HepG2 (cell line): ENCODE measurements around the gene ATE1. TPM values are rescaled to one million over a fixed set of nuclear protein-coding genes. Genes with fewer than 3 reads are reported as not detected.
A peak's percentile ranks its signal among the peaks of the same experiment; 100 is the strongest.

Experiments
- CSRNP1 ChIP-seq: sonication (generic); formaldehyde crosslinking; IDR thresholded peaks from 2 replicates; pipeline ENCODE4 v1.8.1; 2023; ENCODE audit warnings: mild to moderate bottlenecking, missing genetic modification reagents
- FIP1L1 ChIP-seq: fragments of 200-400 bp; formaldehyde crosslinking; IDR thresholded peaks from 2 replicates; pipeline ENCODE4 v1.6.1; 2018; ENCODE audit warnings: low read depth, mild to moderate bottlenecking, low read length, moderate library complexity, borderline replicate concordance; ENCODE audit not compliant: insufficient read depth
- FOSL2 ChIP-seq: sonication (generic); formaldehyde crosslinking; IDR thresholded peaks from 2 replicates; pipeline ENCODE4 v1.4.0; 2020; ENCODE audit warnings: missing genetic modification reagents
- HOXA3 ChIP-seq: sonication (generic); formaldehyde crosslinking; IDR thresholded peaks from 2 replicates; pipeline ENCODE4 v1.5.0; 2020; ENCODE audit warnings: missing genetic modification reagents
- KLF13 ChIP-seq: sonication (generic); formaldehyde crosslinking; IDR thresholded peaks from 2 replicates; pipeline ENCODE4 v1.4.0; 2020; ENCODE audit warnings: mild to moderate bottlenecking, missing genetic modification reagents
- KMT2B ChIP-seq: IDR thresholded peaks from 2 replicates; pipeline ENCODE4 v1.6.1; 2016; ENCODE audit warnings: missing genetic modification reagents, missing compliant biosample characterization
- MYC ChIP-seq: sonication (generic); formaldehyde crosslinking; IDR thresholded peaks from 2 replicates; pipeline ENCODE4 v1.9.0; 2021; ENCODE audit warnings: missing genetic modification reagents, borderline replicate concordance
- NR2F2 ChIP-seq: IDR thresholded peaks from 2 replicates; pipeline ENCODE4 v1.6.1; 2012; ENCODE audit warnings: low read depth, inconsistent platforms, borderline replicate concordance
- RFX5 ChIP-seq: IDR thresholded peaks from 2 replicates; pipeline ENCODE4 v1.6.1; 2011; ENCODE audit warnings: low read depth, low read length, improper control_type of control experiment
- SALL1 ChIP-seq: sonication (generic); formaldehyde crosslinking; IDR thresholded peaks from 2 replicates; pipeline ENCODE4 v1.8.0; 2022; ENCODE audit warnings: mild to moderate bottlenecking, missing genetic modification reagents
- TBX2 ChIP-seq: sonication (generic); formaldehyde crosslinking; IDR thresholded peaks from 2 replicates; pipeline ENCODE4 v1.5.0; 2020; ENCODE audit warnings: missing genetic modification reagents, mild to moderate bottlenecking, borderline replicate concordance
- TFAP4 ChIP-seq: sonication (generic); IDR thresholded peaks from 2 replicates; pipeline ENCODE4 v1.6.1; 2016; ENCODE audit warnings: low read depth, borderline replicate concordance
- ZFP41 ChIP-seq: sonication (generic); formaldehyde crosslinking; IDR thresholded peaks from 2 replicates; pipeline ENCODE4 v1.4.0; 2020; ENCODE audit warnings: mild to moderate bottlenecking, missing genetic modification reagents, borderline replicate concordance
- ZMAT5 ChIP-seq: sonication (generic); formaldehyde crosslinking; IDR thresholded peaks from 2 replicates; pipeline ENCODE4 v1.5.0; 2020; ENCODE audit warnings: mild to moderate bottlenecking, low read depth, missing genetic modification reagents, borderline replicate concordance
- ZNF3 ChIP-seq: IDR thresholded peaks from 2 replicates; pipeline ENCODE4 v1.7.0; 2017; ENCODE audit warnings: inconsistent platforms
- ZNF335 ChIP-seq: sonication (generic); formaldehyde crosslinking; IDR thresholded peaks from 2 replicates; pipeline ENCODE4 v1.4.0; 2020; ENCODE audit warnings: missing genetic modification reagents
- ZNF44 ChIP-seq: sonication (generic); formaldehyde crosslinking; IDR thresholded peaks from 2 replicates; pipeline ENCODE4 v1.5.1; 2020; ENCODE audit warnings: mild to moderate bottlenecking, missing genetic modification reagents
- ZNF580 ChIP-seq: IDR thresholded peaks from 2 replicates; pipeline ENCODE4 v1.6.1; 2016; ENCODE audit warnings: low read depth, borderline replicate concordance
- ZNF616 ChIP-seq: sonication (generic); formaldehyde crosslinking; IDR thresholded peaks from 2 replicates; pipeline ENCODE4 v1.5.0; 2020; ENCODE audit warnings: low read depth, mild to moderate bottlenecking, missing genetic modification reagents
- ZNF619 ChIP-seq: sonication (generic); formaldehyde crosslinking; IDR thresholded peaks from 2 replicates; pipeline ENCODE4 v1.4.0; 2020; ENCODE audit warnings: mild to moderate bottlenecking, missing genetic modification reagents
- ZNF660 ChIP-seq: sonication (generic); formaldehyde crosslinking; IDR thresholded peaks from 2 replicates; pipeline ENCODE4 v1.5.1; 2020; ENCODE audit warnings: mild to moderate bottlenecking, low read depth, missing genetic modification reagents, borderline replicate concordance
- ZZZ3 ChIP-seq: sonication (generic); formaldehyde crosslinking; IDR thresholded peaks from 2 replicates; pipeline ENCODE4 v1.4.0; 2020; ENCODE audit warnings: missing genetic modification reagents, mild to moderate bottlenecking, borderline replicate concordance
- polyA plus RNA-seq, 8 experiments: library from polyadenylated mRNA; depleted of rRNA in 3 of 8; stranded (reverse) in 7 of 8; unstranded in 1 of 8; fragments of >200 nt; fragmentation: Illumina TruSeq in 4 of 8; extraction: Trizol in 4 of 8; gene quantifications; 2 replicates each; pipeline versions ENCODE4 v1.2.1 to v1.2.3, GENCODE V29; 2011 to 2016; ENCODE audit warnings: low read depth in 4 of 8, missing spikeins in 1 of 8, mixed read lengths in 1 of 8; ENCODE audit not compliant: insufficient read depth in 1 of 8
- total RNA-seq, 5 experiments: library from RNA; depleted of rRNA; stranded (reverse); fragments of >200 nt; fragmentation: Illumina TruSeq; extraction: Trizol; gene quantifications; 2 replicates each; pipeline ENCODE4 v1.2.3, GENCODE V29; 2016; ENCODE audit warnings: low read depth in 1 of 5
- TF ChIP-seq, protein P1 (sequence below): sonication (generic); formaldehyde crosslinking; conservative IDR thresholded peaks from 2 replicates; pipeline ENCODE4 v1.8.0; 2022; ENCODE audit warnings: mild to moderate bottlenecking, moderate library complexity, missing genetic modification reagents
- TF ChIP-seq, protein P2 (sequence below): sonication (generic); formaldehyde crosslinking; IDR thresholded peaks from 2 replicates; pipeline ENCODE4 v1.4.0; 2020; ENCODE audit warnings: missing genetic modification reagents, borderline replicate concordance

The ATE1 gene
- total and polyA plus RNA-seq, 2 of the 13 experiments (the other 11 are each of a cell fraction or from before 2014, with no cell fraction given) = 17.5 to 42.2 TPM

- TF ChIP-seq, protein P1, sequence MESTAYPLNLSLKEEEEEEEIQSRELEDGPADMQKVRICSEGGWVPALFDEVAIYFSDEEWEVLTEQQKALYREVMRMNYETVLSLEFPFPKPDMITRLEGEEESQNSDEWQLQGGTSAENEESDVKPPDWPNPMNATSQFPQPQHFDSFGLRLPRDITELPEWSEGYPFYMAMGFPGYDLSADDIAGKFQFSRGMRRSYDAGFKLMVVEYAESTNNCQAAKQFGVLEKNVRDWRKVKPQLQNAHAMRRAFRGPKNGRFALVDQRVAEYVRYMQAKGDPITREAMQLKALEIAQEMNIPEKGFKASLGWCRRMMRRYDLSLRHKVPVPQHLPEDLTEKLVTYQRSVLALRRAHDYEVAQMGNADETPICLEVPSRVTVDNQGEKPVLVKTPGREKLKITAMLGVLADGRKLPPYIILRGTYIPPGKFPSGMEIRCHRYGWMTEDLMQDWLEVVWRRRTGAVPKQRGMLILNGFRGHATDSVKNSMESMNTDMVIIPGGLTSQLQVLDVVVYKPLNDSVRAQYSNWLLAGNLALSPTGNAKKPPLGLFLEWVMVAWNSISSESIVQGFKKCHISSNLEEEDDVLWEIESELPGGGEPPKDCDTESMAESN (CRISPR knock-in tag) = 0 out of 2 replicates have a peak, but pooled peaks have one; percentile 40
- TF ChIP-seq ZNF3 (CRISPR knock-in tag) (no peak), TFAP4 (peak; percentile 55; the same call in 1 of the 2 replicates), ZNF580 (CRISPR knock-in tag) (no peak), CSRNP1 (no peak), SALL1 (CRISPR knock-in tag) (peak; percentile 90), KLF13 (CRISPR knock-in tag) (no peak), ZMAT5 (CRISPR knock-in tag) (no peak), ZZZ3 (no peak), KMT2B (CRISPR knock-in tag) (no peak; the same call in 1 of the 2 replicates), ZFP41 (CRISPR knock-in tag) (no peak), HOXA3 (peak; percentile 74), ZNF335 (CRISPR knock-in tag) (no peak), ZNF619 (CRISPR knock-in tag) (no peak), FIP1L1 (no peak), ZNF660 (CRISPR knock-in tag) (no peak), RFX5 (no peak), ZNF616 (CRISPR knock-in tag) (no peak), NR2F2 (peak; percentile 49; the same call in 1 of the 2 replicates), TBX2 (CRISPR knock-in tag) (peak; percentile 88), ZNF44 (CRISPR knock-in tag) (no peak), FOSL2 (CRISPR knock-in tag) (peak; percentile 31; the same call in 1 of the 2 replicates), MYC (CRISPR knock-in tag) (peak; percentile 17; the same call in 1 of the 2 replicates)
- TF ChIP-seq, protein P2, sequence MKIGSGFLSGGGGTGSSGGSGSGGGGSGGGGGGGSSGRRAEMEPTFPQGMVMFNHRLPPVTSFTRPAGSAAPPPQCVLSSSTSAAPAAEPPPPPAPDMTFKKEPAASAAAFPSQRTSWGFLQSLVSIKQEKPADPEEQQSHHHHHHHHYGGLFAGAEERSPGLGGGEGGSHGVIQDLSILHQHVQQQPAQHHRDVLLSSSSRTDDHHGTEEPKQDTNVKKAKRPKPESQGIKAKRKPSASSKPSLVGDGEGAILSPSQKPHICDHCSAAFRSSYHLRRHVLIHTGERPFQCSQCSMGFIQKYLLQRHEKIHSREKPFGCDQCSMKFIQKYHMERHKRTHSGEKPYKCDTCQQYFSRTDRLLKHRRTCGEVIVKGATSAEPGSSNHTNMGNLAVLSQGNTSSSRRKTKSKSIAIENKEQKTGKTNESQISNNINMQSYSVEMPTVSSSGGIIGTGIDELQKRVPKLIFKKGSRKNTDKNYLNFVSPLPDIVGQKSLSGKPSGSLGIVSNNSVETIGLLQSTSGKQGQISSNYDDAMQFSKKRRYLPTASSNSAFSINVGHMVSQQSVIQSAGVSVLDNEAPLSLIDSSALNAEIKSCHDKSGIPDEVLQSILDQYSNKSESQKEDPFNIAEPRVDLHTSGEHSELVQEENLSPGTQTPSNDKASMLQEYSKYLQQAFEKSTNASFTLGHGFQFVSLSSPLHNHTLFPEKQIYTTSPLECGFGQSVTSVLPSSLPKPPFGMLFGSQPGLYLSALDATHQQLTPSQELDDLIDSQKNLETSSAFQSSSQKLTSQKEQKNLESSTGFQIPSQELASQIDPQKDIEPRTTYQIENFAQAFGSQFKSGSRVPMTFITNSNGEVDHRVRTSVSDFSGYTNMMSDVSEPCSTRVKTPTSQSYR (CRISPR knock-in tag) = no peak
These were observed 7.9 kb upstream of the ATE1 start (continued) for GRCh38 chr10:121935702-121936101.
